HCT116 (cell line): Measurements from ENCODE around the gene SLC16A3. TPM values are rescaled to one million over a fixed set of nuclear protein-coding genes. Genes with fewer than 3 reads are reported as not detected.

ENCODE experiments used
- ATAC-seq: fragments of 200-7000 bp; cut with Tn5 transposase; 2 replicates; pipeline ENCODE4 v1.9.1; 2020; ENCODE audit warnings: mild to moderate bottlenecking, moderate library complexity
- BruUV-seq: library from RNA; stranded (reverse); fragments of 400-500 nt; replicated peaks from 2 replicates; lab custom pipeline; 2021; lab: Mats Ljungman, UMichigan
- CTCF ChIA-PET: fragments of 300-600 bp; sonication (Branson Sonifier 250); formaldehyde crosslinking; loops from one replicate; lab custom pipeline; 2021; ENCODE audit warnings: antibody characterized with exemption; lab: Charles Lee
- POLR2A ChIA-PET: fragments of 300-600, 350-600 bp; sonication (Branson Sonifier 250); formaldehyde crosslinking; loops from one replicate; lab custom pipeline; 2021; ENCODE audit warnings: antibody characterized with exemption; lab: Charles Lee
- RAD21 ChIA-PET, 2 experiments: fragments of 300-600 bp; sonication (Branson Sonifier 250); formaldehyde crosslinking; loops; one replicate each; lab custom pipeline; 2023; ENCODE audit warnings: low total read pairs in 2 of 2; ENCODE audit not compliant: uncharacterized antibody in 2 of 2, unreplicated experiment in 2 of 2, low non-redundant PET in 1 of 2; lab: Charles Lee
- DNase-seq: peaks from one replicate; pipeline ENCODE4 v3.0.0-alpha.2; 2010; ENCODE audit warnings: low read depth, low spot score
- H2AFZ ChIP-seq: fragments of 200-600 bp; shearing (Covaris generic), sonication (generic); 2 replicates; pipeline ENCODE4 v1.6.1; 2017; ENCODE audit warnings: low read depth, mixed run types, mixed read lengths, antibody characterized with exemption, low read length; ENCODE audit not compliant: poor library complexity, severe bottlenecking
- H3K27ac ChIP-seq: 2 replicates; pipeline ENCODE4 v1.5.1; 2012; ENCODE audit warnings: low read depth, low read length
- H3K27me3 ChIP-seq: fragments of 200-600 bp; sonication (generic); 2 replicates; pipeline ENCODE4 v1.6.1; 2016; ENCODE audit warnings: mixed run types, low read length, mixed read lengths; ENCODE audit not compliant: insufficient read depth
- H3K36me3 ChIP-seq, 2 experiments: fragments of 200-500 bp in 1 of 2; fragments of 200-600 bp in 1 of 2; sonication (Bioruptor generic) in 1 of 2; sonication (generic) in 1 of 2; 2 replicates each; pipeline versions ENCODE4 v1.5.1 to v1.6.1; 2014 to 2016; ENCODE audit warnings: low read length in 2 of 2, inconsistent platforms in 1 of 2, mixed read lengths in 1 of 2, mixed run types in 1 of 2; ENCODE audit not compliant: insufficient read depth in 2 of 2, control insufficient read depth in 1 of 2
- H3K4me1 ChIP-seq, 2 experiments: fragments of 200-600 bp in 1 of 2; sonication (generic) in 1 of 2; 2 replicates each; pipeline versions ENCODE4 v1.5.1 to v1.6.1; 2012 to 2017; ENCODE audit warnings: low read length in 2 of 2, inconsistent platforms in 1 of 2, mild to moderate bottlenecking in 1 of 2, mixed read lengths in 1 of 2, mixed run types in 1 of 2, moderate library complexity in 1 of 2; ENCODE audit not compliant: insufficient read depth in 2 of 2, control insufficient read depth in 1 of 2
- H3K4me2 ChIP-seq: fragments of 200-600 bp; sonication (generic); 2 replicates; pipeline ENCODE4 v1.6.1; 2017; ENCODE audit warnings: mixed run types, low read length, mixed read lengths
- H3K4me3 ChIP-seq, 2 experiments: fragments of 200-600 bp in 1 of 2; sonication (generic) in 1 of 2; replicated peaks in 1 of 2; 2 replicates each; pipeline ENCODE4 v1.5.1; 2011 to 2016; ENCODE audit warnings: low read length in 2 of 2, control low read depth in 1 of 2, low read depth in 1 of 2, mild to moderate bottlenecking in 1 of 2, mixed read lengths in 1 of 2, mixed run types in 1 of 2
- H3K79me2 ChIP-seq: fragments of 200-600 bp; sonication (generic); 2 replicates; pipeline ENCODE4 v1.6.1; 2017; ENCODE audit warnings: mild to moderate bottlenecking, mixed run types, low read length, moderate library complexity, mixed read lengths; ENCODE audit not compliant: insufficient read depth
- H3K9ac ChIP-seq: fragments of 200-600 bp; sonication (generic); 2 replicates; pipeline ENCODE4 v1.6.1; 2016; ENCODE audit warnings: low read length, mixed read lengths
- H3K9me2 ChIP-seq: fragments of 200-600 bp; sonication (generic), shearing (Covaris generic); 2 replicates; pipeline ENCODE4 v1.6.1; 2017; ENCODE audit warnings: mixed run types, mild to moderate bottlenecking, moderate library complexity; ENCODE audit not compliant: insufficient read depth
- H3K9me3 ChIP-seq, 2 experiments: fragments of 200-500 bp in 1 of 2; fragments of 200-600 bp in 1 of 2; sonication (Bioruptor generic) in 1 of 2; sonication (generic) in 1 of 2; 2 replicates each; pipeline ENCODE4 v1.6.1; 2014 to 2017; ENCODE audit warnings: low read length in 2 of 2, mixed read lengths in 2 of 2, inconsistent platforms in 1 of 2, low read depth in 1 of 2, mild to moderate bottlenecking in 1 of 2, mixed run types in 1 of 2, moderate library complexity in 1 of 2; ENCODE audit not compliant: control insufficient read depth in 1 of 2, insufficient read depth in 1 of 2
- H4K20me1 ChIP-seq: fragments of 200-600 bp; sonication (generic), shearing (Covaris generic); 2 replicates; pipeline ENCODE4 v1.6.1; 2017; ENCODE audit warnings: mixed run types, mild to moderate bottlenecking, moderate library complexity; ENCODE audit not compliant: insufficient read depth
- CBX3 ChIP-seq: IDR thresholded peaks from 2 replicates; pipeline ENCODE4 v1.6.1; 2012; ENCODE audit warnings: low read depth
- CEBPB ChIP-seq: IDR thresholded peaks from 2 replicates; pipeline ENCODE4 v1.6.1; 2012; ENCODE audit warnings: low read depth
- CTCF ChIP-seq, 3 experiments: fragments of 200-600 bp in 1 of 3; sonication (generic) in 1 of 3; IDR thresholded peaks in 2 of 3; conservative IDR thresholded peaks in 1 of 3; 2 replicates each; pipeline ENCODE4 v1.5.1; 2012 to 2017; ENCODE audit warnings: low read depth in 2 of 3, low read length in 2 of 3, antibody characterized with exemption in 1 of 3, borderline replicate concordance in 1 of 3, control low read depth in 1 of 3, mild to moderate bottlenecking in 1 of 3, mixed read lengths in 1 of 3, mixed run types in 1 of 3, moderate library complexity in 1 of 3; ENCODE audit not compliant: insufficient read depth in 1 of 3
- ELF1 ChIP-seq: IDR thresholded peaks from 2 replicates; pipeline ENCODE4 v1.6.1; 2012; ENCODE audit warnings: low read depth, borderline replicate concordance
- EZH2 ChIP-seq: fragments of 200-600 bp; sonication (generic); IDR thresholded peaks from 2 replicates; pipeline ENCODE4 v1.6.1; 2017; ENCODE audit warnings: antibody characterized with exemption, mixed run types
- MAX ChIP-seq: IDR thresholded peaks from 2 replicates; pipeline ENCODE4 v1.6.1; 2012
- POLR2A ChIP-seq: IDR thresholded peaks from 2 replicates; pipeline ENCODE4 v1.7.0; 2011; ENCODE audit warnings: borderline replicate concordance; ENCODE audit not compliant: insufficient read depth, insufficient read length; ENCODE audit errors: extremely low read depth
- POLR2AphosphoS5 ChIP-seq: IDR thresholded peaks from 2 replicates; pipeline ENCODE4 v1.6.1; 2011; ENCODE audit warnings: mild to moderate bottlenecking, low read depth, low read length, moderate library complexity
- RAD21 ChIP-seq: IDR thresholded peaks from 2 replicates; pipeline ENCODE4 v1.6.1; 2012; ENCODE audit warnings: low read depth, mild to moderate bottlenecking
- SIN3A ChIP-seq: IDR thresholded peaks from 2 replicates; pipeline ENCODE4 v1.6.1; 2012; ENCODE audit warnings: low read depth
- SRF ChIP-seq: IDR thresholded peaks from 2 replicates; pipeline ENCODE4 v1.6.1; 2012; ENCODE audit warnings: low read depth
- YY1 ChIP-seq: IDR thresholded peaks from 2 replicates; pipeline ENCODE4 v1.6.1; 2011; ENCODE audit warnings: low read length, low read depth, moderate library complexity, mild to moderate bottlenecking; ENCODE audit not compliant: insufficient replicate concordance; ENCODE audit errors: extremely low read depth
- ZBTB33 ChIP-seq: IDR thresholded peaks from 2 replicates; pipeline ENCODE4 v1.6.1; 2011; ENCODE audit warnings: mild to moderate bottlenecking, low read length, moderate library complexity; ENCODE audit not compliant: insufficient replicate concordance; ENCODE audit errors: extremely low read depth
- ZFX ChIP-seq: fragments of 450-650 bp; IDR thresholded peaks from 2 replicates; pipeline ENCODE4 v1.6.1; 2017
- ZNF274 ChIP-seq: fragments of 200-500 bp; sonication (Bioruptor generic); IDR thresholded peaks from 2 replicates; pipeline ENCODE4 v1.6.1; 2014; ENCODE audit warnings: mild to moderate bottlenecking, low read depth, low read length, inconsistent platforms
- intact Hi-C: fragments of 100-400 bp; cut with micrococcal nuclease; formaldehyde crosslinking; loops from 2 replicates; pipeline ENCODE4 v1.10.0; 2022
- total RNA-seq: library from RNA; stranded (reverse); gene quantifications from one replicate; pipeline ENCODE4 v1.2.1, GENCODE V29; 2021; ENCODE audit not compliant: unreplicated experiment

The SLC16A3 gene
- total RNA-seq, 1 experiment from 2014 or later: 445 TPM

- H3K79me2 ChIP-seq: peaks cover 73% of the 10 kb centered on the region
- H3K9ac ChIP-seq: peak overlapping the region; percentile 100
- H3K27ac ChIP-seq: peak overlapping the region; percentile 98
- no peaks in the 10 kb centered on the region for H3K9me2 ChIP-seq
- H3K27me3 ChIP-seq: no peaks in the 10 kb centered on the region
- peaks cover 55 to 81% of the 10 kb centered on the region in 2 experiments for H3K4me1 ChIP-seq
- H3K4me3 ChIP-seq: peak overlapping the region; percentile 99 to 100
- peak; percentile 57 for ATAC-seq
- ChIA-PET RAD21 (interaction anchor here (0.6 to 1.9 kb wide), 2 partner anchors 10 to 25 kb away, joined by 4 to 6 read pairs; no protein-coding TSS in a partner anchor), CTCF (no interaction called here), POLR2A (interaction anchor here (0.6 to 3.0 kb wide), 7 partner anchors 11 to 52 kb away, joined by 4 to 31 read pairs (median 13); partner anchors contain the start of gene CCDC57)
- DNase-seq: no peak
- intact Hi-C loops: loop anchor here (1.0 kb wide), 1 partner anchor 25 kb away; no protein-coding TSS in a partner anchor
- no TSS peak for BruUV-seq
- H2AFZ ChIP-seq: no peak overlapping the region
- TF ChIP-seq ZFX: peak; percentile 48; the same call in 1 of the 2 replicates
- TF ChIP-seq EZH2: no peak
- TF ChIP-seq POLR2AphosphoS5: peak; percentile 86
- TF ChIP-seq YY1: peak; percentile 53
- peak in 2 of 3 experiments; percentile 38 to 54; a peak in 4 of 6 replicates for TF ChIP-seq CTCF (IDR thresholded peaks at IDR 0.05 in 2 of 3, conservative IDR thresholded peaks at IDR 0.05 in 1 of 3; ENCODE audit: borderline replicate concordance in 1 of 3, insufficient read depth in 1 of 3, low read depth in 2 of 3, low read length in 2 of 3)
- H3K9me3 ChIP-seq: no peaks in the 10 kb centered on the region
- peaks cover 2 to 46% of the 10 kb centered on the region in 2 experiments; a peak in 2 of 4 replicates for H3K36me3 ChIP-seq
- H3K4me2 ChIP-seq: peak overlapping the region; percentile 91
- H4K20me1 ChIP-seq: peaks cover 28% of the 10 kb centered on the region; the same call in 1 of the 2 replicates
Observed at GRCh38 chr17:82230609-82231311, 1.9 kb downstream of the SLC16A3 start.

- no peaks in the 10 kb centered on the region for H3K9me3 ChIP-seq
- H3K4me3 ChIP-seq: peak overlapping the region; percentile 99 to 100
- H3K27me3 ChIP-seq: no peaks in the 10 kb centered on the region
- ChIA-PET CTCF (no interaction called here), POLR2A (interaction anchor here (1.8 kb wide), 1 partner anchor 51 kb away, joined by 5 read pairs; no protein-coding TSS in a partner anchor), RAD21 (no interaction called here)
- no peak overlapping the region for H2AFZ ChIP-seq
- H3K79me2 ChIP-seq: peaks cover 78% of the 10 kb centered on the region
- peak overlapping the region; percentile 91 for H3K4me2 ChIP-seq
- DNase-seq (no peak), ATAC-seq (no peak)
- H3K36me3 ChIP-seq: peaks cover 5 to 51% of the 10 kb centered on the region in 2 experiments; a peak in 3 of 4 replicates
- H3K4me1 ChIP-seq: peaks cover 60 to 86% of the 10 kb centered on the region in 2 experiments
- H3K9me2 ChIP-seq: no peaks in the 10 kb centered on the region
- intact Hi-C loops: no loop called here
- peak overlapping the region; percentile 98 for H3K27ac ChIP-seq
- no TSS peak for BruUV-seq
- peaks cover 33% of the 10 kb centered on the region; the same call in 1 of the 2 replicates for H4K20me1 ChIP-seq
- H3K9ac ChIP-seq: peak overlapping the region; percentile 100
- TF ChIP-seq ZFX (no peak), CBX3 (no peak), SIN3A (no peak), ZBTB33 (no peak), CEBPB (no peak), ZNF274 (no peak), POLR2AphosphoS5 (no peak), RAD21 (no peak), EZH2 (no peak), SRF (no peak), POLR2A (no peak), ELF1 (no peak), MAX (no peak)
Observed at GRCh38 chr17:82231312-82231561, 2.4 kb downstream of the SLC16A3 start.
